Effector CD8-positive, alpha-beta T cell (primary cell): ENCODE measurements around the gene TAGLN2.
A peak's percentile ranks its signal among the peaks of the same experiment; 100 is the strongest.
"Not testable (repeated sequence)": the region's sequence is repeated elsewhere in the genome, so short reads cannot be mapped to it uniquely, and the experiment has no call there.

ENCODE experiments used
- DNase-seq: peaks from one replicate; lab custom pipeline; 2025; lab: John Stamatoyannopoulos, UW

Gene TAGLN2

DNA sequence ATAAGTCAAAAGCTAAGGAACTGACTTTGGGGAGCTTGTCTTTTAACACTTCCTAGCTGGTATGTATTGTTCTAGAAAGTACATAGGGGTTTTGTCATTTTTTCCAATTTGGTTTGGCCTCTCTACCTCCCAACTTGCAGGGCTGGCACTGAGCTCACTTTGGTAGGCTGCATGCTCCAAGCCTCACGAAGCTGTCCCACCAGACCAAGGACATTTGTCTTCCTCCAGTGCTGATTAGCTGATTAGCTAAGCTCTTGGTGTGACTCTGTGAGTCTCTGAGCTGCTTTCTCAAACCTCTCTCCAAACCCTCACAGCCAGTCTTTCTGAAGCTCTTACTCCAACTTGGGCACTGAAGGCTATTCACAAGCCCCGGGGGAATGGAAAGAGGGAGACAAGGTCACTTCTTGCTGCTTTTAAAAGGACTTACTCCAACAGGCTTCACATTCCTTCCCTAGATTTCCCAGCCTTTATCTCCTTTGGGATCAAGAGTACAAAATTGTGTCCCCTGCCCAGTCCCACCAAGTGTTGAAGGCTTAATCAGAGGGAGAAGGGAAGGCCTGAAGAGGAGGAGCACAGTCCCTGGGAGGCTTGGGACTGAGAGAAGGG, 24.4 kb downstream of the TAGLN2 start:
- no peak for DNase-seq

DNA sequence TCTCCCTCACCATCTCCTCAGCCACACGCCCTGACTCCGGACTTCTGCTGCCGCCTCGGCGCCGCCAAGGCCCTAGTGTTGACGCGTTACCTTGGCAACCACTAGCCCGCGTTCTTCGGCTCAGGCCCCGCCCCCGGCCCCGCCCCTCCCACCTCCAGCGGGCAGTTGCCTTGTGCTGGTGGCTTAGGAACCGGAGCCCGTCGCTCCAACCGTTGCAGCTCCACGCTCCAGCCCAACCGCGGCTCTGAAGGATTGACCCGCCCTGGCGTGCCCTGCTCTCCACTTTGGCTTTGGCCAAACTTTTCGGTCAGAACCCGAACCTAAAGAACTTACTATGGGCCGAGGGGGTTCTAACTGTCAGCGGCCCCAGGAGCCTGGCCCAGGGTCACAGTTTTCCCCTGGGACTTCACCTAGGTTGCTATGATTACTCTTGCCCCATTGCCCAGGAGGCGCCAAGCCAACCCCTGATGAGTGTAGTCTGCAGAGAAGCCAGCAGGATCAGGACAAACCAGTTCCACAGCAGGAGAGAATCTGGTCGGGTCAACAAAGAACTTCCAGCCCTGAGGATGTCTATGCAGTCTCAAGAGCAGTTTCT, 25.1 kb downstream of the TAGLN2 start, which contains the start of gene CFAP45:
TSS of gene CFAP45 (minus strand) at position 80 of the 595 bp plus-strand sequence. CDS start at position 13, 67 bp downstream.
- DNase-seq = no peak

DNA sequence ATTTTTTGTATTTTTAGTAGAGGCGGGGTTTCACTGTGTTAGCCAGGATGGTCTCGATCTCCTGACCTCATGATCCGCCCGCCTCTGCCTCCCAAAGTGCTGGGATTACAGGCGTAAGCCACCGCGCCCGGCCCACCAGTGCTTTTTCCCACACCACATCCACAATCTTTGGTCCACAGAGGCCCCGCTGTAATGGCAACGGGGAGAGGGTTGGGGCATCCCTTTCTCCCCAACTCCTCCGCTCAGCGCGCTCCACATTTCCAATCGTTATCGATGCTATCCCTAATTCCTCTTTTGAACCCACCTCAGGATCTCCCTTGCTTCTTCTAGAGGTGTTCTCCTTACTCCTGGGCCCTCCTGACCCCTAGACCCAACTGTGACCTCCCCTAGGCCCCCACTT, 25.7 kb downstream of the TAGLN2 start:
- not testable (repeated sequence) for DNase-seq

DNA sequence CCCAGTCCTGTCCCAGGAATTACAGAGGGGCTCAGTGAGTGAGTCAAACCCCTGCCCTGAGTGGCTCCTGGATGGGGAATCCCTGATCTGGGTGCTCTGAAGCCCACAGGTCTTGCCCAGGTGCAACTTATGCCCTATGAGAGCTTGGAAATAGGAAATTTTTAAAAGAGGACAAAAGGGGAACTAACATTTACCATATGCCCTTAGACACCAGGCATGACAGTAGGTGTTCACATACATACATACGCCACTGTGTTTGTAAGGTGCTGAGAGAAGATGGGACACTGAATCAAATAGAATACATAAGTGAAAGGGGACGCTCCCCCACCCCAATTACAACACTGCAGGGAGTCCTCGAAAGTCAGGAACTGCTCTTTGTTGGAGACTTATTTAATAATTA, 26.8 kb downstream of the TAGLN2 start:
- DNase-seq = no peak

DNA sequence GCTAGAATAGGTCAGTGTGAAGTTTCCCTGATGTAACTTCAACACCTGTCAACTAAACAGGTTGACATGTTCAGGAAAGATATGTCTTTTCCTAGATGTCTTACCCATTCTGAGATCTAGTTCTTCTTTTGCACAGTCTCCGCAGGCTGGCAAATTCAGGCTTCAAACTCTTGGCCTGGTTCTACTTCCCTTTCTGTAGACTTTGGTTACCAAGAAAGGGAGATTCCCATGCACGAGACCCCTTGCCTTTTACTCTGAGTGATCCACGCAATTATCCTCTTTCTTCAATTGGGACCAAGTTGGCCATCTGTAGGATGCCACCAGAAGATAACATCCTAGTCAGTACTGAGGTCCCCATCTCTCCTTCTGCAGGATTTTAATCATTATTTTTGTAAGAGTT, 27.3 kb downstream of the TAGLN2 start:
- no peak for DNase-seq

DNA sequence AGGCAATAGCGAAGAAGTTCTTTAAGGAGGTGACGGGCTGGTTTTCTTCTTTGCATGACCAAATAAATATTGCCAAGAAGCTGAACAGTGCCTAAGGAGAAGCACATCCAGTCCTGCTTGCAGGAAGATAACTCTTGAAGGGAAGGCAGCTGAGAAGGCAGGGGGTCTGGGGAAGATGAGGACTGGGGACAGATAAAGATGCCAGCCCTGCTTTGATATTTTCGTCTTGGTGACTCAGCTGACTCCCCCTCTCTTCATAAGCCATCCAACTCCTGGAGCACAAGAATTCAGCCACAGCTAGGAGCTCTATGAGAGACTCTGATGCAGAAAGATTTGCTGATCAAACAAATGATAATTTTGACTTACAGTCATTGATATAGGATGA, 28.8 kb downstream of the TAGLN2 start:
- DNase-seq = no peak

DNA sequence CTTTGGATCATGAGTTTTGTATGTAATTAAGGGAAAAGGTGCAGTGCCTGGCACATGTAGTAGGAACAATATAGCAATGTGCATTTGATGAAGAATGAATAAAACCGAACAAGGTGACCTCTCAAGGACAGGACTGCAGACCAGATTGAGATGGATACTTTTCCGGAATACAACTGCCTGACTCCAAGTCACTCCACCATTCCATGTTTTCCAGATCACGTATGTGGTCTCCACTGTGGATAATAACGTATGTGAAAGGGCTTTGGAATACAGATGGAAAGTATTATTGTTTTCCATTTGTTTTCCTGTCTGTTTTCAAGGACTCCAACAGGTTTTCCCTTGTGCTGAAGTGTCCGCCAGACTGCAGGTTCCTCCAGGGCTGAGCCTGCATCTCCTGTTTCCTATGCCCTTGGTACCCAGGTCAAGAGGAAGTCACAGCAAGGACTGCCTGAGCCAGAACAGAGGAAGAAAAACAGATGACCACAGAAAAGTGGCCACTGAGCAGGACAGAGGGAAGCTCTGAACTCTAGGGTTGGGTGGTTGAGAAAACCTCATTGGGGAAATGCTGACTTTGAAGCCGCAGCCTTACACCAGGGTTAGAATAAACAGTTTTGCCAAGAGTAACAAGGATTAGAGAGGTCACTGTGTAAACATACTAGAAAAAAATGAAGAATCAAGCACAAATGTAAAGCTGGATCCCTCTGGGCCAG, 29.3 kb downstream of the TAGLN2 start:
- no peak for DNase-seq

DNA sequence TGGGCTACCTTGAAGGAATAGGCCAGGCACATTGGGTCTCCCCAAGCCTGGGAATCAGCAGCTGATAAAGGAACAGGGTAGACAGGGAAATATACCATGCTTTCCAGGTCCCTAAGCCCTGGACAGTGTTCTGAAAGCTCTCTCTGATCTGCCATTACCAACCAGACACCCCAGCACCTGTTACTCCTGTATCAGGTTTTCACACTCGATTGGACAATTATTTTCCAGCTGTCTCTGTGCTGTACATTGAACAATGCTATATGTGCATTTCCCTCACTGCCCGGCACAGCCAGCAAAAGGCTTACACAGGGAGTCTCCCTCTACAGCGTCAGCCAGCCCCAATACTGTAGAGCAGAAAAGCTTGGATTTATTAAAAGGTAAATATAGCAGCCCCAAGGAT, 30.0 kb downstream of the TAGLN2 start:
- no peak for DNase-seq

DNA sequence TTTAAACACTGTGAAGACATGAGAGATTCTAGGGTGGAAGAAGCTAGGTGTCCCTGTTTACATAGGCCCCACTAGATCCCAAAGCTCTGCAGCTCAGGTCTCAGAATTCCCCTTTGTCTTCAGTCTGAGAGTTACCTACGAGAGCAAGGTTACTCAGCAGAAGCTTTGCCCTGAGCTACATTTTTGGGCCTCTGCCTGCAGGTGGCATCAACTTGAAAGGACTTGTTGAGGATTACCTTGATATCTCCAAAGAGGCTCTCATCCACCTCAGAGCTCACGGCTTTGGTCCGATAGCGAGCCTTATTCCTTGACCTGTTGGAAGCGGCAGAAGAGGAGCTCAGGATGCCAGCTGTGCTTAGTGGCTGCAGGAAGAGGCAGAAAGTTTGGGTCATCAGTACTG, 32.4 kb downstream of the TAGLN2 start:
- DNase-seq = no peak

DNA sequence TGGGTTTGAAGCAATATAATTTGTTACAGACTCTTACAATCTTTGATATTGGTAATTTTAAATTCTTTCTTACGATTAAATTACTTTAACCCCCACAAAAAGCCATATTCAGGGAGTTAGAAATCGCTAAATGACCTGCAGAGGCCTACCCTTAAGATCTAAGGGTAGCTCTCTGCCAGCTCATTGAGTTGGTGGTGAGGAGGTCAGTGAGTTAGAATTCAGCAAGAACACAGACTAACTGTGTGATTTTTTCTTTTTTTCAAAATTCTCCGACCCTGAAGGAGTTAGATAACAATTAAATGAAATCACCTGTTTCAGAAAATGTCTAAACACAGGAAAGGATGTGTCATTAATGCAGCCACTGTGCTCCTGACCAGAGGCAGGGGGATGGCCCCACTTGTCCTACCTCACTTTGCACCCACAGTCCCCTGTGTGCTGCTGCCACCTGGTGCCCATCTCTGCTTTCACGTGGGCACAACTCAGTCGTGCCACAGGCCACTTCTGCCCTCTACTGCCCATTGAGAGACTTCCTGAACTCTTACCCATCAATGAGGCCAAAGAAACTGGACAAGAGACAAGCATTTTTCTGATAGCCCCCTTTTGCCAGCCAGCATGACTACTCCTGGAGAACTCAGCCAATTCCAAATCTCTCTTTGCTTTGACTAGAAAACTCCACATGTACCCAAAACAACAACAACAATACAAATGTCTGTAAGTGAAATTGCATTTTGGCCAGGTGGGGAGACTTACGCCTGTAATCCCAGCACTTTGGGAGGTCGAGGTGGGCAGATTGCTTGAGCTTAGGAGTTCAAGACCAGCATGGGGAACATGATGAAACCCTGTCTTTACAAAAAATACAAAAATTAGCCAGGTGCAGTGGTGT, 33.8 kb downstream of the TAGLN2 start:
- peak; percentile 65 for DNase-seq

DNA sequence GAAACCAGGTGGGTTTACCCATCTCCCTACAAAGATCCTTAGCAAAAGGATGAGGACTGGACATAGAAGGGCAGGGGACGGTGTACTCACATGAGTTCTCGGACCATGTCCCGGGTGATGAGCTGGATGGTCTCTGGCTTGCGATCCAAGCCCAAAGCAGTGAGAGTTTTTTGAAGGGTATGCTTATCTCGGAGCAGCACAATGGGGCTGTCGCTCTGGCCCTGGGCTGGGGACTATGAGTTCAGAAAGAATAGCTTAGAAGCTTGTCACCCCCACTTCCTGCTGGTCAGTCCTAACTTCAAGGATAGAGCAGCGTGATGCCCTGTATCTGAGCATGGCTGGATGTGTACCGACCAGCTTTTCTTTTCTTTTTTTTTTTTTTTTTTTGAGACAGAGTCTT, 34.9 kb downstream of the TAGLN2 start:
- DNase-seq = no peak

DNA sequence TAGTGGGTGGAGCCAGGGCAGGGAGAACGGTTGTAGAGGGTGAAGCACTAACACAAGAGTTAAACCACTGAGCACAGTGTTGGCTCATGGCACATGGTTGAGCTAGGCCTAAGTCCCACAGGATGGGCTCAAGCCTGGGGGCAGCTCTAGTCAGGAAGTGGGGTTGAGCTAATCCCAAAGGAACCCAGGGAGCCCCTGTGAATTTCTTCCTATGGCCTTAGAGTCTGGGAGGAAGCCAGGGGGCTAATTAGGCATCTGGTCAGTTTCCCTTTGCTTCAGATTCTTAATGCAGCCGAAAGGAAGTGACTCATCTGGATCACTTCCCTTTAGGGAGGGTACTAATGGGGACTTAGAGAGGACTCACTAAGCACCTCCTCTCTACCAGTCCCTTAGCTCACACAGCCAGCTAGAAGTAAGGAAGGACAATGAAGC, 35.5 kb downstream of the TAGLN2 start:
- DNase-seq = no peak

DNA sequence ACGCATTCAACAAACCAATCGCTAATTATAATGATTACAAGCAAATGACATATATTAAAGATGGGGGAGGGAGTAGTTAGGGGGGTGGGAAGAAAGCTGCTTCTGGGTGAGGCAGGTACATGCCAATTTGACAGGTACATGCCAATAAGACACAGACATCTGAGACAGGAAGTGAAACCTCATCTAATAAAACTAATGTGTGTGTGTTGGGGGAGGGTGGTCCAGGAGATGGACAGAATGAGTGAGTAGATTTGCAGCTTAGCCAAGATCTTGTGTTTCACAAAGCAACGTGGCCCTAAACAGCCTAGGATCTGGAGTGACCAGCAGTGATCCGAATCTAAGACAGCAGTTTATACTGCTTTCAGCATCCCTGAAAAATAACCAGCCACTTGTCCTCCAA, 36.1 kb downstream of the TAGLN2 start:
- DNase-seq = no peak

DNA sequence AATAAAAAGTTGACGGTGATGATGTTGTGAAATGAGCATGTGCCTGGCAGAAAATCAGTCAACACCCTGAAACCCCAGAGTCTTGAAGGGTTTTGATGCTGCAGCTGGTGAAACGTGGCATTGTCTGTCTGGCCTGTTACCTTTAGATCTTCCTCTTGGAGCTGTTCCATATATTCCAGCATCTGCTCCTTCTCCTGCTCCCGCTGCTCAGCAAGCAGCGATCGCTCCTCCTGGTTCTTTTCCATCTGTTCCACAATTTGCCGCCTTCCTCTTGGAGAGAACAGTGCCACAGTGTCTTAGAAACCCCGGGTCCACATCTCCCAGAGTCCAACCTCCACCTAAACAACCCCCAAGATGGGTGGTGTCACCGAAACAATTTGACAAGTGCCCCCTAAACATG, 41.0 kb downstream of the TAGLN2 start:
- no peak for DNase-seq

DNA sequence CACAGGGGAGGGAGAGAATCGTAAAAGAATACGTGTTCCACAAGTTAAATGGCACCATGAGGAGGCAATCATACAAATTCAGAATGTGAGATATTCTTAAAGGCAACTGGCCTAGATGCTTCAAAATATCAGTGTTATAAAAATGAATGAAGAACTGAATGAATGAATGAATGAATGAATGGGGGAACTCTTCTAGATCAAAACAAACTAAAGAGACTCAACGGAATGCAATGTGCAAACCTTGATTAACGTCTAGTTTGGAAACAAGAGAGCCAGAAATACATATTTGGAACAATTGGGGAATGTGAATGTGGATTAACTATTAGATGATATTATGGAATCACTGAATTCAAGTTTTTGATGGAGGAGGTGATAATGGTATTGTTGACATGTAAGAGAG, 42.2 kb downstream of the TAGLN2 start:
- DNase-seq = no peak

DNA sequence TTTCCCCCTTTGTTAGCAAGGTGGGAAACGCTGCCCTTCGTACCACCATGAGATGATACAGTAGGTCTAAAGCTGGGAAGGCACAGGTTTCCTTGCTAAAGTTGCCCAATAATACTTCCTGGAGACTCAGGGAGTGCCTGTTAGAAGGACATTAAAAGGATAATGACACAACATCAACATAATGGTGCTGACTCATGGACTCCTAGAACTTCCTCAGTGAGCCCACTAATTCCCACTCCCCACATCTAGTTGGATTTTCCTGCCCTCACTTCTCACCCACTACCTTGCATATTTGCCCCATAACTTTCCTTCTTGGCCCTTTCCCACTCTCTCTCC, 42.8 kb downstream of the TAGLN2 start:
- DNase-seq = no peak

DNA sequence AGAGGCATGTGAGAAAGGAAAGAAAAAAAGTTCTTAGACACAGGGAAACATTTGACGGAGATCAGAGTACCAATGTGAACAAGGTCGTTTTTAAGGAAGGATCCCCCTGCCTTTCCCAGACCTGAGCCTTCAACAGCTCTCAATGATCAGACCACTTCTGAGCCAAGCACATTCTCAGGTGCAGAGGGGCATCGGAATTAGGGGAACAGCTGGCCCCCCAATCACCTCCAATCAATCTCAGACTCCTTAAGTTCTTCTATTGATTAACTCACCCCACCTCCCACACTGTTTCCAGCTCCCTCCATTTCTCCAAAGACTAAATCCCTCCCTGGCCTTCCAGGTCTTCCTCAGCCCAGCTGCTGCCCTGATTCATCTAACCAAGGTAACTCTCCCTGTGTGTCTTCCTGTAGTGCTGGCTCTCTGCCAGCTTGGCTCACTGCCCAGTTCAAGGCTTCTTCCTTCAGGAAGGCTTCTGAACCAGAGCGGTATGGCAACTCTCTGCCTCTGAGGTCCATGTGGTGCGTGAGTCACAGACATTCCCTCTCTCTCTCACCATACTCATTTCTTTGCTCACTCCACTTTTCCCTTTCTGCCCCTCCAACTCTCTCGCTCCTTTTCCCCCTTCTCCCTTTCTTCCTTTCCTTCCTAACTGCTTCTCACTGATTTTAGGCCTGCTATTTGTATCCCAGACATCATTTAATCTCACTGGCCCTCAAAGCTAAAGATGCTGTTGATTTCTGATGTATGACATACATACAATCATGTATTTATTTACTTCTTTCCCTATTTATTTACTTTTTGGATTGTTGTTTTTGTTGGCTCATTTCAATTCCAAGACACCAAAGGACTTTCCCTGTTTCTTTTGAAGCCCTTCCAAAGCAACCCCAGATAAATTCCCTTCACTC, 43.4 kb downstream of the TAGLN2 start:
- DNase-seq = peak; percentile 30

DNA sequence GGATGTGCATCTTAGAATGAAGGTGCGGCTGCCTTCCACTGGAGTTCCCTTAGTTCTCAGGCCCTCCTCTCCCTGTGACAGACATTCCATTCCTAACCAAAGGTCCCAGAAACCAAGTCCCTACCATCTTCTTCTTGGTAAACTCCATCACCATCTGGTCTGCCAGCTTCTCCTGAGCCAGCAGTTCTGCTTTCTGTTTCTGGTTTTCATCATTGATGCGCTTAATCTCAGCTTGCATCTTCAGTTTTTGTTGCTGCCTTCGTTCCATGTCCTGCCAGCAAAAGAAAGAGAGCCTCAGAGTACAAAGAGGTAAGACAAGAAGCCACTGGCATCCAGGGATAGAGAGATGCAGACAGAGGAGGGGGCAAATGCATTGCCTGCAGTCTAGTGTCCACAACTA, 44.9 kb downstream of the TAGLN2 start:
- DNase-seq = no peak

DNA sequence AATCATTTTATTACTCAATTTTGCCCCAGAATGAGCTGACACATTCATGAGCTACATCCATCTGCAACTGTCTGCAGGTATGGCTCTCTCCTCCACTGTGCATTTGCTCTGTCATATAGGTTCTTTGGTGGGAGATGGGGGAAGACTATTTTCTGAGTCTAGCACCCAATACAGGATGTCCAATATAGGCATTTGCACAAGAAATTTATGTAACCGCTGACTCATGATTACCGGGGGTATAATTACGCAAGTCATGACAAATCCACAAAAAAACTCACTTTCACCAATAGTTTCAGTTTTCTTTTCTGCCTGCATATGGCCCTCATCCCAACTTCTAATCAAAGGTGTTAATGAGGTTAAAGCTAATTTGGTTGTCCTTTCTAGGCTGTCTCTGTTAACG, 45.3 kb downstream of the TAGLN2 start:
- DNase-seq = no peak

DNA sequence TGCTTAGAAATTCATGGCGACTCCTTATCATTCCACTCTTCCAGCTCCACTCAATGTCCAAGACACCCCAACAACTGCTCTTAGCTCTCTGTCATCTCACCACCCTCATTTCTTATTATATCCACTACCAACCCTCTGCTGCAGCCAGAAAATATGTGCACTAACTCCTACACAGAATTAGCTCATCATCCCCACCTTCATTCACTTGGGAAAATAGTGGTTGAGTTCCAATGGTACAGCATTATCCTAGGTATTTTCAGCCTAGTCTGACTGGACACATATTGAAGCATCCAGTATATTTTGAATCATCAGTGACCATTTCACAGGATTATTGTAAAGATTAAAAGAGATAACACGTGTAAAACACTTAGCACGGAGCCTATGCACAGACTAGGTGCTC, 46.2 kb downstream of the TAGLN2 start:
- DNase-seq = no peak

DNA sequence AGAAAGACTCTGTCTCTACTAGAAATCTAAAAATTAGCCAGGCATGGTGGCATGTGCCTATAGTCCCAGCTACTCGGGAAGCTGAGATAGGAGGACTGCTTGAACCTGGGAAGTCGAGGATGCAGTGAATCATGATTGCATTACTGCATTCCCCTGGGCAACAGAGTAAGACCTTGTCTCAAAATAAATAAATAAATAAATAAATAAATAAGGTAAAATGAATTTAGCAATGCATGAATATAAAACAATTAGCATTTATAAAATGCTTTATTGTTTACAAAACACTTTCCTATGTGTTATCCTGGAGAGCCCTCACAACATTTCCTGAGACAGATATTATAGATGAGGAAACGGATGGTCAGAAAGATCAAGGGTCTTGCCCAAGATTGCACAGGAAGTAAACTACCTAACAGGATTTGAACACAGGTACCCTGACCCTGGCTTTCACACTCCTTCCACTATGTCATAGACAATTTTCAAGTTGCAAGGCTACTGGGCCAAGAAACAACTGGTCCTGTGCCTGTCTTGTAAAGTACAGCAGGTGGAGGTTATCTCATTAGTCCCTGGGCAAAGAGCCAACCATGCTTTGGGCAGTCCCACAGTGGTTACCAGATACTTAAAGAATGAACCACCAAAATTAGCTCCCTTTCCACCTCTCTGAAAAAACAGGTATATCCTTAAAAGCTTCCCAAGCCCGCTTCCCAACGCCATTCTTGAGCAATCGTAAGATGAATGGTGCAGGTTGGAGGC, 47.4 kb downstream of the TAGLN2 start:
- DNase-seq = no peak
